Panc1 (cell line): ENCODE data around the gene SLC10A3. TPM values are rescaled to one million over a fixed set of nuclear protein-coding genes. Genes with fewer than 3 reads are reported as not detected.
"Not testable (repeated sequence)": the region's sequence is repeated elsewhere in the genome, so short reads cannot be mapped to it uniquely, and the experiment has no call there.

ENCODE experiments used
- ATAC-seq: fragments of 200-7000 bp; cut with Tn5 transposase; 2 replicates; pipeline ENCODE4 v1.9.1; 2020; ENCODE audit warnings: mild to moderate bottlenecking, moderate library complexity
- BruUV-seq: library from RNA; stranded (reverse); fragments of 400-500 nt; replicated peaks from 2 replicates; lab custom pipeline; 2021; lab: Mats Ljungman, UMichigan
- CTCF ChIA-PET: fragments of 300-600 bp; sonication (Branson Sonifier 250); formaldehyde crosslinking; loops from one replicate; lab custom pipeline; 2022; ENCODE audit warnings: antibody characterized with exemption; lab: Charles Lee
- POLR2A ChIA-PET: fragments of 300-600 bp; sonication (Branson Sonifier 250); formaldehyde crosslinking; loops from one replicate; lab custom pipeline; 2022; ENCODE audit warnings: antibody characterized with exemption; lab: Charles Lee
- DNase-seq: peaks from one replicate; pipeline ENCODE4 v3.0.0-alpha.2; 2010; ENCODE audit warnings: low read depth, low spot score
- H3K27ac ChIP-seq: 2 replicates; pipeline ENCODE4 v1.5.1; 2011; ENCODE audit warnings: mild to moderate bottlenecking, low read length, inconsistent platforms
- H3K27me3 ChIP-seq: fragments of 200-500 bp; sonication (Bioruptor generic); 2 replicates; pipeline ENCODE4 v1.6.0; 2014; ENCODE audit warnings: low read length, inconsistent platforms; ENCODE audit not compliant: control insufficient read depth, insufficient read depth
- H3K36me3 ChIP-seq: fragments of 200-500 bp; sonication (Bioruptor generic); 2 replicates; pipeline ENCODE4 v1.5.1; 2014; ENCODE audit warnings: inconsistent platforms, mild to moderate bottlenecking, low read length, moderate library complexity; ENCODE audit not compliant: control insufficient read depth, insufficient read depth
- H3K4me1 ChIP-seq: 2 replicates; pipeline ENCODE4 v1.5.1; 2011; ENCODE audit warnings: inconsistent platforms, mild to moderate bottlenecking, low read length, moderate library complexity; ENCODE audit not compliant: control insufficient read depth, insufficient read depth
- H3K4me3 ChIP-seq, 2 experiments: 2 replicates each; pipeline ENCODE4 v1.5.1; 2011 to 2012; ENCODE audit warnings: low read depth in 2 of 2, low read length in 2 of 2, mild to moderate bottlenecking in 2 of 2, inconsistent platforms in 1 of 2, moderate library complexity in 1 of 2
- H3K9me3 ChIP-seq: fragments of 200-500 bp; sonication (Bioruptor generic); 2 replicates; pipeline ENCODE4 v1.5.1; 2014; ENCODE audit warnings: low read depth, mild to moderate bottlenecking, inconsistent platforms, low read length, moderate library complexity; ENCODE audit not compliant: control insufficient read depth, insufficient read depth
- POLR2AphosphoS5 ChIP-seq: IDR thresholded peaks from 2 replicates; pipeline ENCODE4 v1.6.1; 2012; ENCODE audit warnings: mild to moderate bottlenecking, low read depth, low read length, moderate library complexity
- SIN3A ChIP-seq: IDR thresholded peaks from 2 replicates; pipeline ENCODE4 v1.6.1; 2012; ENCODE audit warnings: low read depth, mild to moderate bottlenecking, low read length, moderate library complexity, borderline replicate concordance; ENCODE audit not compliant: insufficient read depth
- TCF7L2 ChIP-seq: IDR thresholded peaks from 2 replicates; pipeline ENCODE4 v1.6.1; 2011; ENCODE audit warnings: mild to moderate bottlenecking, low read depth, low read length, inconsistent platforms
- in situ Hi-C: cut with HindIII; loops from 2 replicates; pipeline ENCODE4 v1.10.0; 2016; ENCODE audit warnings: low sequenced_read_pairs, low pct_unique_long_range_greater_than_20kb
- intact Hi-C: fragments of 100-400 bp; cut with micrococcal nuclease; formaldehyde crosslinking; loops from one replicate; pipeline ENCODE4 v1.10.0; 2022; ENCODE audit not compliant: unreplicated experiment
- total RNA-seq: library from RNA; stranded (reverse); gene quantifications from one replicate; pipeline ENCODE4 v1.2.1, GENCODE V29; 2021; ENCODE audit not compliant: unreplicated experiment
- TF ChIP-seq, protein P1 (sequence below), 2 experiments: IDR thresholded peaks; 2 replicates each; pipeline ENCODE4 v1.6.1; 2011 to 2012; ENCODE audit warnings: low read depth in 2 of 2, control low read depth in 1 of 2, low read length in 1 of 2, mild to moderate bottlenecking in 1 of 2, moderate library complexity in 1 of 2; ENCODE audit not compliant: insufficient read depth in 1 of 2
- TF ChIP-seq, protein P2 (sequence below): fragments of 450-650 bp; IDR thresholded peaks from 2 replicates; pipeline ENCODE4 v1.5.1; 2017; ENCODE audit warnings: mild to moderate bottlenecking

The SLC10A3 gene
- total RNA-seq, 1 experiment from 2014 or later = 64.1 TPM

DNA sequence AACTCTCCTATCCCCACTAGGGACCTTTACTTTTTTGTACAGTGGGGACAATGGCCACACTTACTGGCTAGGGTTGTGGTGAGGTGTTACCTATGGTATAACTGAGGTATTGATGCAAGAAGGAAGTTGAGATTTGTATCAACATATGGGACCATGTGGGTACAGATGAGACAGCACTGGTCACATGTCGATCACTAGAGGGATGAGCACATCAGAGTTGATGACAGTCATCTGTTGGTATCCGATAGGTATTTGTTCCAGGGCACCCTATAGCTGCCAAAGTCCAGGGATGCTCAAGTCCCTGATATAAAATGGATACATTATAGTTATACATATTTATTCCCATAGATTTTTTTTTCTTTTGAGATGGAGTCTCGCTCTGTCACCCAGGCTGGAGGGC is 12.6 kb upstream of the SLC10A3 start:
- intact Hi-C loops = no loop called here

DNA sequence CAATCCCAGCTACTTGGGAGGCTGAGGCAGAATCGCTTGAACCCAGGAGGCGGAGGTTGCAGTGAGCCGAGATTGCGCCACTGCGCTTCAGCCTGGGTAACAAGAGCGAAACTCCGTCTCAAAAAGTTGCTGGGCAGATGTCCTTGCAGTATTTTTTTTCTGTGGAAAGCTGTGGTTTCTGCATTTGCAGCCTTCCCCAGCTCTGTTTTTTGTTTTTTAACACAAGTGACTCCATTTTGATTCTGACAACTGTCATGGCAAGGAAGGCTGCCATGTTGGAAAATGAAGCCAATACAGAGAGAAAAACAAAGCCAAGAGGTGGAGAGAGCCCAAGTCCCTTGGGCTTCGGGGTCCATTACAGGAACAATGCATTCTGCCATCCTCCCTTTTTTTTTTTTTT is 11.7 kb upstream of the SLC10A3 start:
- no peaks in the 10 kb centered on the region for H3K9me3 ChIP-seq
- no peaks in the 10 kb centered on the region for H3K36me3 ChIP-seq
- H3K4me3 ChIP-seq = no peak overlapping the region
- TF ChIP-seq, protein P1, sequence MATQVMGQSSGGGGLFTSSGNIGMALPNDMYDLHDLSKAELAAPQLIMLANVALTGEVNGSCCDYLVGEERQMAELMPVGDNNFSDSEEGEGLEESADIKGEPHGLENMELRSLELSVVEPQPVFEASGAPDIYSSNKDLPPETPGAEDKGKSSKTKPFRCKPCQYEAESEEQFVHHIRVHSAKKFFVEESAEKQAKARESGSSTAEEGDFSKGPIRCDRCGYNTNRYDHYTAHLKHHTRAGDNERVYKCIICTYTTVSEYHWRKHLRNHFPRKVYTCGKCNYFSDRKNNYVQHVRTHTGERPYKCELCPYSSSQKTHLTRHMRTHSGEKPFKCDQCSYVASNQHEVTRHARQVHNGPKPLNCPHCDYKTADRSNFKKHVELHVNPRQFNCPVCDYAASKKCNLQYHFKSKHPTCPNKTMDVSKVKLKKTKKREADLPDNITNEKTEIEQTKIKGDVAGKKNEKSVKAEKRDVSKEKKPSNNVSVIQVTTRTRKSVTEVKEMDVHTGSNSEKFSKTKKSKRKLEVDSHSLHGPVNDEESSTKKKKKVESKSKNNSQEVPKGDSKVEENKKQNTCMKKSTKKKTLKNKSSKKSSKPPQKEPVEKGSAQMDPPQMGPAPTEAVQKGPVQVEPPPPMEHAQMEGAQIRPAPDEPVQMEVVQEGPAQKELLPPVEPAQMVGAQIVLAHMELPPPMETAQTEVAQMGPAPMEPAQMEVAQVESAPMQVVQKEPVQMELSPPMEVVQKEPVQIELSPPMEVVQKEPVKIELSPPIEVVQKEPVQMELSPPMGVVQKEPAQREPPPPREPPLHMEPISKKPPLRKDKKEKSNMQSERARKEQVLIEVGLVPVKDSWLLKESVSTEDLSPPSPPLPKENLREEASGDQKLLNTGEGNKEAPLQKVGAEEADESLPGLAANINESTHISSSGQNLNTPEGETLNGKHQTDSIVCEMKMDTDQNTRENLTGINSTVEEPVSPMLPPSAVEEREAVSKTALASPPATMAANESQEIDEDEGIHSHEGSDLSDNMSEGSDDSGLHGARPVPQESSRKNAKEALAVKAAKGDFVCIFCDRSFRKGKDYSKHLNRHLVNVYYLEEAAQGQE (IDR thresholded peaks at IDR 0.05; ENCODE audit: insufficient read depth in 1 of 2, low read depth in 2 of 2, low read length in 1 of 2) = no peak
- TF ChIP-seq, protein P2, sequence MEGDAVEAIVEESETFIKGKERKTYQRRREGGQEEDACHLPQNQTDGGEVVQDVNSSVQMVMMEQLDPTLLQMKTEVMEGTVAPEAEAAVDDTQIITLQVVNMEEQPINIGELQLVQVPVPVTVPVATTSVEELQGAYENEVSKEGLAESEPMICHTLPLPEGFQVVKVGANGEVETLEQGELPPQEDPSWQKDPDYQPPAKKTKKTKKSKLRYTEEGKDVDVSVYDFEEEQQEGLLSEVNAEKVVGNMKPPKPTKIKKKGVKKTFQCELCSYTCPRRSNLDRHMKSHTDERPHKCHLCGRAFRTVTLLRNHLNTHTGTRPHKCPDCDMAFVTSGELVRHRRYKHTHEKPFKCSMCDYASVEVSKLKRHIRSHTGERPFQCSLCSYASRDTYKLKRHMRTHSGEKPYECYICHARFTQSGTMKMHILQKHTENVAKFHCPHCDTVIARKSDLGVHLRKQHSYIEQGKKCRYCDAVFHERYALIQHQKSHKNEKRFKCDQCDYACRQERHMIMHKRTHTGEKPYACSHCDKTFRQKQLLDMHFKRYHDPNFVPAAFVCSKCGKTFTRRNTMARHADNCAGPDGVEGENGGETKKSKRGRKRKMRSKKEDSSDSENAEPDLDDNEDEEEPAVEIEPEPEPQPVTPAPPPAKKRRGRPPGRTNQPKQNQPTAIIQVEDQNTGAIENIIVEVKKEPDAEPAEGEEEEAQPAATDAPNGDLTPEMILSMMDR = no peak
- no peak for TF ChIP-seq POLR2AphosphoS5
- no peak for TF ChIP-seq SIN3A
- no peak for TF ChIP-seq TCF7L2
- no TSS peak for BruUV-seq
- ATAC-seq (no peak), DNase-seq (no peak)
- no peaks in the 10 kb centered on the region for H3K27me3 ChIP-seq
- intact Hi-C loops = no loop called here
- ChIA-PET CTCF (interaction anchor here (0.5 kb wide), 1 partner anchor 131 kb away, joined by 8 read pairs; no protein-coding TSS in a partner anchor), POLR2A (no interaction called here)
- H3K4me1 ChIP-seq = no peaks in the 10 kb centered on the region
- no peak overlapping the region for H3K27ac ChIP-seq
- in situ Hi-C loops = no loop called here

More for the DNA sequence above, 12.6 kb upstream of the SLC10A3 start:
- Histone ChIP-seq H3K27me3 (no peaks in the 10 kb centered on the region), H3K9me3 (no peaks in the 10 kb centered on the region), H3K36me3 (no peaks in the 10 kb centered on the region), H3K27ac (no peak overlapping the region), H3K4me3 (no peak overlapping the region), H3K4me1 (no peaks in the 10 kb centered on the region)
- in situ Hi-C loops = no loop called here
- DNase-seq (no peak), ATAC-seq (no peak)
- ChIA-PET CTCF (no interaction called here), POLR2A (no interaction called here)
- TF ChIP-seq, protein P2 = no peak
- TF ChIP-seq POLR2AphosphoS5 (no peak), TCF7L2 (no peak), SIN3A (no peak)
- TF ChIP-seq, protein P1 (IDR thresholded peaks at IDR 0.05; ENCODE audit: insufficient read depth in 1 of 2, low read depth in 2 of 2, low read length in 1 of 2) = no peak
- BruUV-seq = no TSS peak

DNA sequence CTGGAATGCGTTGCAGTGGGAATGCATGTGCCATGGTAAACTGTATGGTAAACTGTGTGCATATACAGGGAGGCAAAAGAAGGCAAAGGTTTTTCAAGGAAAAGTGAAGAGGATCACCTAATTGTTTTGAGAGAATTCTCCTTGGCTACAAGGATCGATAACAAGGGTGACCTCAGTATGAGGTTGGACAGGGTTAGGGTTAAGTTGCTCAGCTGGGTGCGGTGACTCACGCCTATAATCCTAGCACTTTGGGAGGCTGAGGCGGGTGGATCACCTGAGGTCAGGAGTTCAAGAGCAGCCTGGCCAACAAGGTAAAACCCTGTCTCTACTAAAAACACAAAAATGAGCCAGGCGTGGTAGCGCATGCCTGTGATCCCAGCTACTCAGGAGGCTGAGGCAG is 11.0 kb upstream of the SLC10A3 start:
- H3K4me3 ChIP-seq, ATAC-seq, in situ Hi-C loops, DNase-seq, H3K27ac ChIP-seq, intact Hi-C loops, BruUV-seq, H3K27me3 ChIP-seq, H3K9me3 ChIP-seq, H3K36me3 ChIP-seq, POLR2A ChIA-PET, H3K4me1 ChIP-seq: not testable (repeated sequence)
- CTCF ChIA-PET = interaction anchor here (0.5 kb wide), 1 partner anchor 130 kb away, joined by 8 read pairs; no protein-coding TSS in a partner anchor
